ENCODE results near the gene IGF2BP2.
"Not testable (repeated sequence)": the region's sequence is repeated elsewhere in the genome, so short reads cannot be mapped to it uniquely, and the experiment has no call there.

Gene IGF2BP2

GRCh38 chr3:185847506-185847905 lies 22.7 kb upstream of the IGF2BP2 start:
- ATAC-seq (no peak), DNase-seq (no peak)
- H3K27ac Mint-ChIP-seq = peak overlapping the region in 1 of 2 donors; percentile 63
- no peaks in the 10 kb centered on the region for H3K9me3 Mint-ChIP-seq
- no peak overlapping the region for H3K4me3 Mint-ChIP-seq
- no peaks in the 10 kb centered on the region for H3K4me1 Mint-ChIP-seq
- H3K27me3 Mint-ChIP-seq = peaks cover 17% of the 10 kb centered on the region

GRCh38 chr3:185846037-185846436 lies 21.2 kb upstream of the IGF2BP2 start:
- no peaks in the 10 kb centered on the region for H3K4me1 Mint-ChIP-seq
- no peaks in the 10 kb centered on the region for H3K9me3 Mint-ChIP-seq
- DNase-seq = no peak
- peaks cover 18% of the 10 kb centered on the region for H3K27me3 Mint-ChIP-seq
- no peak overlapping the region for H3K4me3 Mint-ChIP-seq
- ATAC-seq = no peak
- H3K27ac Mint-ChIP-seq = no peak overlapping the region

- ATAC-seq (no peak), DNase-seq (no peak)
- H3K9me3 Mint-ChIP-seq = no peaks in the 10 kb centered on the region
- H3K27me3 Mint-ChIP-seq = peaks cover 20% of the 10 kb centered on the region
- no peak overlapping the region for H3K27ac Mint-ChIP-seq
- H3K4me1 Mint-ChIP-seq = no peaks in the 10 kb centered on the region
- H3K4me3 Mint-ChIP-seq = no peak overlapping the region
These were observed 19.2 kb upstream of the IGF2BP2 start for GRCh38 chr3:185844051-185844450.

- H3K9me3 Mint-ChIP-seq = no peaks in the 10 kb centered on the region
- no peaks in the 10 kb centered on the region for H3K4me1 Mint-ChIP-seq
- no peak for ATAC-seq
- no peak for DNase-seq
- no peak overlapping the region for H3K4me3 Mint-ChIP-seq
- no peak overlapping the region for H3K27ac Mint-ChIP-seq
- H3K27me3 Mint-ChIP-seq = peaks cover 16% of the 10 kb centered on the region
These were observed 18.8 kb upstream of the IGF2BP2 start for GRCh38 chr3:185843635-185844034.

- peaks cover 16% of the 10 kb centered on the region for H3K27me3 Mint-ChIP-seq
- no peaks in the 10 kb centered on the region for H3K9me3 Mint-ChIP-seq
- no peak for DNase-seq
- ATAC-seq = no peak
- no peaks in the 10 kb centered on the region for H3K4me1 Mint-ChIP-seq
- no peak overlapping the region for H3K27ac Mint-ChIP-seq
- H3K4me3 Mint-ChIP-seq = no peak overlapping the region
These were observed 18.3 kb upstream of the IGF2BP2 start for GRCh38 chr3:185843126-185843525.

GRCh38 chr3:185842241-185842640 lies 17.4 kb upstream of the IGF2BP2 start:
- H3K4me3 Mint-ChIP-seq = no peak overlapping the region
- no peak overlapping the region for H3K27ac Mint-ChIP-seq
- H3K27me3 Mint-ChIP-seq = peaks cover 19% of the 10 kb centered on the region
- no peak for ATAC-seq
- no peak for DNase-seq
- no peaks in the 10 kb centered on the region for H3K9me3 Mint-ChIP-seq
- H3K4me1 Mint-ChIP-seq = no peaks in the 10 kb centered on the region

- H3K9me3 Mint-ChIP-seq, H3K27ac Mint-ChIP-seq, H3K4me1 Mint-ChIP-seq, DNase-seq, ATAC-seq, H3K4me3 Mint-ChIP-seq: not testable (repeated sequence)
- peaks cover 21% of the 10 kb centered on the region for H3K27me3 Mint-ChIP-seq
These were observed 13.7 kb upstream of the IGF2BP2 start for GRCh38 chr3:185838417-185838989.

GRCh38 chr3:185837414-185837813 lies 12.6 kb upstream of the IGF2BP2 start:
- ATAC-seq (no peak), DNase-seq (no peak)
- Mint-ChIP-seq H3K9me3 (no peaks in the 10 kb centered on the region), H3K4me1 (no peaks in the 10 kb centered on the region), H3K27me3 (peaks cover 21% of the 10 kb centered on the region), H3K4me3 (no peak overlapping the region), H3K27ac (no peak overlapping the region)

GRCh38 chr3:185831990-185832389 lies 7.1 kb upstream of the IGF2BP2 start:
- no peaks in the 10 kb centered on the region for H3K4me1 Mint-ChIP-seq
- peaks cover 43% of the 10 kb centered on the region for H3K27me3 Mint-ChIP-seq
- no peaks in the 10 kb centered on the region for H3K9me3 Mint-ChIP-seq
- no peak overlapping the region for H3K4me3 Mint-ChIP-seq
- DNase-seq (no peak), ATAC-seq (no peak)
- no peak overlapping the region for H3K27ac Mint-ChIP-seq

- ATAC-seq (no peak), DNase-seq (no peak)
- peaks cover 6% of the 10 kb centered on the region for H3K4me1 Mint-ChIP-seq
These were observed 6.4 kb upstream of the IGF2BP2 start for GRCh38 chr3:185831195-185831594.

GRCh38 chr3:185830018-185830797 lies 5.4 kb upstream of the IGF2BP2 start:
- Mint-ChIP-seq H3K27ac (no peak overlapping the region), H3K9me3 (no peaks in the 10 kb centered on the region), H3K4me3 (no peak overlapping the region), H3K4me1 (peaks cover 14% of the 10 kb centered on the region), H3K27me3 (peaks cover 58% of the 10 kb centered on the region)
- ATAC-seq (no peak), DNase-seq (no peak)

More at GRCh38 chr3:185831195-185831594, 6.4 kb upstream of the IGF2BP2 start:
- Mint-ChIP-seq H3K4me3 (no peak overlapping the region), H3K9me3 (no peaks in the 10 kb centered on the region), H3K27ac (no peak overlapping the region), H3K27me3 (peaks cover 48% of the 10 kb centered on the region)

GRCh38 chr3:185828755-185829154 lies 3.9 kb upstream of the IGF2BP2 start:
- no peak for ATAC-seq
- Mint-ChIP-seq H3K27me3 (peaks cover 69% of the 10 kb centered on the region), H3K4me3 (no peak overlapping the region), H3K4me1 (peaks cover 21% of the 10 kb centered on the region), H3K27ac (no peak overlapping the region), H3K9me3 (no peaks in the 10 kb centered on the region)
- DNase-seq = no peak

GRCh38 chr3:185827595-185828344 lies 2.9 kb upstream of the IGF2BP2 start:
- Mint-ChIP-seq H3K4me3 (no peak overlapping the region), H3K27ac (no peak overlapping the region), H3K4me1 (peaks cover 24% of the 10 kb centered on the region), H3K9me3 (no peaks in the 10 kb centered on the region), H3K27me3 (peaks cover 78% of the 10 kb centered on the region)
- ATAC-seq (no peak), DNase-seq (no peak)

- ATAC-seq = peak; percentile 73
- peaks cover 24% of the 10 kb centered on the region for H3K4me1 Mint-ChIP-seq
- H3K27me3 Mint-ChIP-seq = peaks cover 92% of the 10 kb centered on the region
- H3K9me3 Mint-ChIP-seq = no peaks in the 10 kb centered on the region
- peak in 1 of 2 donors; percentile 60 for DNase-seq
- H3K4me3 Mint-ChIP-seq = peak overlapping the region; percentile 82 to 84
- H3K27ac Mint-ChIP-seq = peak overlapping the region in 1 of 2 donors; percentile 75
These were observed 1.0 kb upstream of the IGF2BP2 start for GRCh38 chr3:185825639-185826481.

Data from stimulated activated naive CD8-positive, alpha-beta T cell treated with anti-CD3 and anti-CD28 coated beads, Interleukin-15, amount 100 ng/mL, for 72 hours (primary cell).